Peyer's patch (tissue), 4 donors: ENCODE results near the gene RNF169. TPM values are rescaled to one million over a fixed set of nuclear protein-coding genes. Genes with fewer than 3 reads are reported as not detected.

Experiments used
- DNase-seq, 3 donors: peaks; one replicate each; pipeline ENCODE4 v3.0.0-alpha.2; 2017 to 2019
- H3K27ac ChIP-seq, 4 donors: fragments of 200-600 bp; sonication (generic); one replicate each; pipeline ENCODE4 v1.5.1; 2016 to 2019
- H3K27me3 ChIP-seq, 2 donors: fragments of 200-600 bp; sonication (generic); one replicate each; pipeline ENCODE4 v1.5.1; 2019
- H3K36me3 ChIP-seq, 3 donors: fragments of 200-600 bp; sonication (generic); one replicate each; pipeline ENCODE4 v1.5.1; 2016 to 2019
- H3K4me1 ChIP-seq, 4 donors: fragments of 200-600 bp; sonication (generic); one replicate each; pipeline ENCODE4 v1.5.1; 2016 to 2019
- H3K4me3 ChIP-seq, 4 donors: fragments of 200-600 bp; sonication (generic); 1 replicate in 3 of 4; 2 replicates in 1 of 4; pipeline ENCODE4 v1.5.1; 2016 to 2019; ENCODE audit warnings: mild to moderate bottlenecking in 1 of 4
- H3K9me3 ChIP-seq, 4 donors: fragments of 200-600 bp; sonication (generic); one replicate each; pipeline ENCODE4 v1.5.1; 2016 to 2019; ENCODE audit warnings: mild to moderate bottlenecking in 1 of 4
- CTCF ChIP-seq, 6 experiments: fragments of 450-650 bp in 4 of 6; fragments of 200-600 bp in 2 of 6; sonication (generic) in 1 of 6; IDR thresholded peaks; one replicate each; pipeline ENCODE4 v1.5.1; 2017 to 2019; ENCODE audit warnings: antibody characterized with exemption in 6 of 6, mild to moderate bottlenecking in 3 of 6, moderate library complexity in 1 of 6
- POLR2A ChIP-seq, 2 donors: fragments of 450-650 bp; IDR thresholded peaks; one replicate each; pipeline ENCODE4 v1.5.1; 2017; ENCODE audit warnings: antibody characterized with exemption in 2 of 2, mild to moderate bottlenecking in 2 of 2, moderate library complexity in 2 of 2
- total RNA-seq, 4 donors: library from RNA; depleted of rRNA; stranded (reverse); fragments of >200 nt; gene quantifications; one replicate each; pipeline ENCODE4 v1.1.0, GENCODE V29; 2016

RNF169 gene
- total RNA-seq, 4 donors from 2014 or later, result 14.2 to 33.8 (median 19.2) TPM

- Histone ChIP-seq H3K27me3 (no peaks in the 10 kb centered on the region), H3K9me3 (no peaks in the 10 kb centered on the region), H3K4me1 (no peaks in the 10 kb centered on the region), H3K36me3 (no peaks in the 10 kb centered on the region), H3K27ac (no peak overlapping the region), H3K4me3 (no peak overlapping the region)
- no peak for DNase-seq
- TF ChIP-seq CTCF (IDR thresholded peaks at IDR 0.05) (no peak), POLR2A (IDR thresholded peaks at IDR 0.05) (no peak)
Observed at GRCh38 chr11:74703211-74703610, 45.4 kb upstream of the RNF169 start.

GRCh38 chr11:74707182-74707581 is 41.5 kb upstream of the RNF169 start:
- H3K27ac ChIP-seq, result no peak overlapping the region
- H3K4me3 ChIP-seq, result no peak overlapping the region
- TF ChIP-seq POLR2A (IDR thresholded peaks at IDR 0.05) (no peak), CTCF (IDR thresholded peaks at IDR 0.05) (no peak)
- DNase-seq, result no peak
- H3K4me1 ChIP-seq, result no peaks in the 10 kb centered on the region
- no peaks in the 10 kb centered on the region for H3K27me3 ChIP-seq
- H3K36me3 ChIP-seq, result no peaks in the 10 kb centered on the region
- H3K9me3 ChIP-seq, result no peaks in the 10 kb centered on the region

- Histone ChIP-seq H3K36me3 (no peaks in the 10 kb centered on the region), H3K4me1 (no peaks in the 10 kb centered on the region), H3K4me3 (no peak overlapping the region), H3K9me3 (no peaks in the 10 kb centered on the region), H3K27me3 (no peaks in the 10 kb centered on the region), H3K27ac (no peak overlapping the region)
- no peak for DNase-seq
- no peak for TF ChIP-seq POLR2A (IDR thresholded peaks at IDR 0.05)
- no peak for TF ChIP-seq CTCF (IDR thresholded peaks at IDR 0.05)
Observed at GRCh38 chr11:74707602-74708510, 40.8 kb upstream of the RNF169 start.

GRCh38 chr11:74709175-74709574 is 39.5 kb upstream of the RNF169 start:
- no peak overlapping the region for H3K27ac ChIP-seq
- H3K27me3 ChIP-seq, result no peaks in the 10 kb centered on the region
- no peak overlapping the region for H3K4me3 ChIP-seq
- H3K36me3 ChIP-seq, result no peaks in the 10 kb centered on the region
- TF ChIP-seq POLR2A (IDR thresholded peaks at IDR 0.05) (no peak), CTCF (IDR thresholded peaks at IDR 0.05) (no peak)
- DNase-seq, result no peak
- H3K9me3 ChIP-seq, result no peaks in the 10 kb centered on the region
- no peaks in the 10 kb centered on the region for H3K4me1 ChIP-seq

GRCh38 chr11:74710281-74710938 is 38.2 kb upstream of the RNF169 start:
- Histone ChIP-seq H3K27me3 (no peaks in the 10 kb centered on the region), H3K27ac (no peak overlapping the region), H3K9me3 (no peaks in the 10 kb centered on the region), H3K36me3 (no peaks in the 10 kb centered on the region), H3K4me3 (no peak overlapping the region), H3K4me1 (no peaks in the 10 kb centered on the region)
- TF ChIP-seq CTCF (IDR thresholded peaks at IDR 0.05), result no peak
- no peak for TF ChIP-seq POLR2A (IDR thresholded peaks at IDR 0.05)
- DNase-seq, result no peak
